ENCODE data around the gene PTPRD.

The PTPRD gene

GRCh38 chr9:9563817-9564216, 1049.0 kb downstream of the PTPRD start:
- DNase-seq (ENCODE audit: low spot score), result no peak
- TF ChIP-seq, protein P1, sequence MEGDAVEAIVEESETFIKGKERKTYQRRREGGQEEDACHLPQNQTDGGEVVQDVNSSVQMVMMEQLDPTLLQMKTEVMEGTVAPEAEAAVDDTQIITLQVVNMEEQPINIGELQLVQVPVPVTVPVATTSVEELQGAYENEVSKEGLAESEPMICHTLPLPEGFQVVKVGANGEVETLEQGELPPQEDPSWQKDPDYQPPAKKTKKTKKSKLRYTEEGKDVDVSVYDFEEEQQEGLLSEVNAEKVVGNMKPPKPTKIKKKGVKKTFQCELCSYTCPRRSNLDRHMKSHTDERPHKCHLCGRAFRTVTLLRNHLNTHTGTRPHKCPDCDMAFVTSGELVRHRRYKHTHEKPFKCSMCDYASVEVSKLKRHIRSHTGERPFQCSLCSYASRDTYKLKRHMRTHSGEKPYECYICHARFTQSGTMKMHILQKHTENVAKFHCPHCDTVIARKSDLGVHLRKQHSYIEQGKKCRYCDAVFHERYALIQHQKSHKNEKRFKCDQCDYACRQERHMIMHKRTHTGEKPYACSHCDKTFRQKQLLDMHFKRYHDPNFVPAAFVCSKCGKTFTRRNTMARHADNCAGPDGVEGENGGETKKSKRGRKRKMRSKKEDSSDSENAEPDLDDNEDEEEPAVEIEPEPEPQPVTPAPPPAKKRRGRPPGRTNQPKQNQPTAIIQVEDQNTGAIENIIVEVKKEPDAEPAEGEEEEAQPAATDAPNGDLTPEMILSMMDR (IDR thresholded peaks at IDR 0.05; ENCODE audit: extremely low read depth, missing control alignments), result no peak

DNA sequence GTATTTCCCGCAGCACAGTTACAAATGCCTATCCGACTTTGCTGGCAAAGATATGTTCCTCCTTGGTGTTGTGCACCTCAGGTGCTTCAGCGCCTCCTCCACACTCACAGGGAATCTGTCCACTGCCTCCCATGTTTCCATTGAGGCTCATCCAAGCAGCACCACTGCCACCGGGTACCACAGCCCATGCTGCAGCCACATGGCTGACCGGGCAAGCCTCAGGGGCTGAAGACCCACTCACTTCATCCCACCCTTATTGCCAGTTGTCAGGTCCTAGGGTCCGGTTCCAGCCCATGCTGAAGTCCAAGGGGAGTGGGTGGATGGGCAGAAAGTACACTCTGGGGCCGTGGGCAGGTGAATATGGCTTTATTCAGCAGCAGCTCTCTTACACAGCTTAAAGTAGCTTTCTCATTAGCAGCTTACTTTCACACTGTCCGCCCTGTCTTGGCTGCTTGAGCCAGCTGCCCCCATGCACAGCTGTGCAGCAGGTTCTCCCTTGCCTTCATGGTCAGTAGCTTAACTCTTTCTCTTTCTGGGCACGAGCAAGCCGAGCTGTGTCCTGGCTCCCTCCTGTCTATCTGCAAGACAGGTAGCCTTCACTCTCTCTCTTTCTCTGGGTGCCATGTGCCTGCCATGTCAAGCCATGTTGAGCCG, 1052.3 kb downstream of the PTPRD start:
- DNase-seq (ENCODE audit: low spot score), result no peak
- TF ChIP-seq, protein P1 (IDR thresholded peaks at IDR 0.05; ENCODE audit: extremely low read depth, missing control alignments), result no peak

DNA sequence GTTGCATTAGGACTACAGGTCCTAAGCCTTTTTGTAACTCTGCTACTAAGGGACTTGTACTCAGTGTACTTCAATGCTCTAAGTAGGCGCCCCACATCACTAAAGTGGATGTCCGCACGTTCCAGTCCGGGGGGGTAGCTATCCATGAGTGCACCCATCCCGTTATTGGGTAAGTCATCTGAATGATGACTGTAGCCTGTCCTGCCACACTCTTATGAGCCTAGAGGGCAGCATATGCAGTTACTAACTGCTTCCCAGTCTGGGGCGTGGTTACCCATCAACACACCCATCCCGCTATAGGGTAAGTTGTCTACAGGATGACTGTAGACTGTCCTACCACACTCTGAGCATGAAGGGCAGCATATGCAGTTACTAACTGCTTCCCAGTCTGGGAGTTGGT, 1053.9 kb downstream of the PTPRD start:
- TF ChIP-seq, protein P1 (IDR thresholded peaks at IDR 0.05; ENCODE audit: extremely low read depth, missing control alignments), result no peak
- DNase-seq (ENCODE audit: low spot score), result no peak

- TF ChIP-seq, protein P1 (IDR thresholded peaks at IDR 0.05; ENCODE audit: extremely low read depth, missing control alignments), result no peak
- no peak for DNase-seq (ENCODE audit: low spot score)
These were observed 1054.9 kb downstream of the PTPRD start for GRCh38 chr9:9557804-9558334.

DNA sequence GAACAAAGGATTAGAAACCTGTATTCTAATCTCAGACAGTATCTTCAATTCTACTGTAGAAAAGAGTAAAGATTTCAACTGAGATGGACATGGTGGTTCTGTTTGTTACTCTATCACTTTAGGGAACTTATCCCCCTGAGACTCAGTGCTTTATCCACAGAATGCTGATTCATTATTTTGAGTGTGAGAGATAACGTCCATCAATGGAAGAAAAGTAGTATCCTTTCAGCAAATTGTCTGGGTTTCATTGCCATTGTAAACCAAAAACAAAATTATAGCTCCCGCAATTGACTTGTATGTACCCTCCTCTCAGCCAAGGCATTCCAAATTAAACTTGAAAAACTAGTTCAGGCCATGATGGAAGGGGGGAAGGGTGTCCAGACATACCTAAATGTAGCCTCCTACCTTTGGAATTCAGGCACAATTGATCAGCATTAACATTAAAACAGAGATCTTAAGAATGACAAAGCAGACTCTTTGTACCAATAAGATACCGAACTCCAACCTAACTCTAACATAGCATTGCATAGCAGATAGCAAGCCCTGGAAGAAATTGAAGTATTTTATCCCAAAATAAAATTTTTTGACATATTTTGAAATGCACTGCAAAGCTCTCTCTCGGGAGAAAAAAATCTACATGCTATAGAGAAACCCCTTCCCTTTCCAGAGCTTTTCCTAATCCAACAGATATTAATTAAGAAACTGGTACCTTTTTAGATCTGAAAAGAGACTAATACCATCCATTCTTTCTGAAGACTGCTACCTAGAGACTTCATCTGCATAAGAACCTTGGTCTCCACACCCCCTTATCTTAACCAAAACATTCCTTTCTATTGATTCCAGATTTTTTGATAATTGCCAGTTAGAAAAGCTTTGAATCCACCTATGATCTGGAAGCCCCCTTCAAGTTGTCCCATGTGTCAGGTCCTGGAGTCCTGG, 1055.7 kb downstream of the PTPRD start:
- DNase-seq (ENCODE audit: low spot score), result no peak
- TF ChIP-seq, protein P1 (IDR thresholded peaks at IDR 0.05; ENCODE audit: extremely low read depth, missing control alignments), result no peak

- no peak for DNase-seq (ENCODE audit: low spot score)
- TF ChIP-seq, protein P1 (IDR thresholded peaks at IDR 0.05; ENCODE audit: extremely low read depth, missing control alignments), result no peak
These were observed 1060.1 kb downstream of the PTPRD start for GRCh38 chr9:9552665-9553064.

- TF ChIP-seq, protein P1 (IDR thresholded peaks at IDR 0.05; ENCODE audit: extremely low read depth, missing control alignments), result no peak
- DNase-seq (ENCODE audit: low spot score), result no peak
These were observed 1074.0 kb downstream of the PTPRD start for GRCh38 chr9:9538766-9539165.

Measured in GM20000 (cell line).